SK-N-SH (cell line): Measurements from ENCODE around the gene FRMD8. TPM values are rescaled to one million over a fixed set of nuclear protein-coding genes. Genes with fewer than 3 reads are reported as not detected.

Experiments used
- CTCF ChIA-PET: fragments of 300-600, 350-600 bp; formaldehyde crosslinking; extraction: SDS; loops from one replicate; lab custom pipeline; 2021; lab: Yijun Ruan, JAX
- POLR2A ChIA-PET: fragments of 350-600 bp; sonication (Branson Sonifier 250); formaldehyde crosslinking; extraction: SDS; loops from one replicate; lab custom pipeline; 2020; ENCODE audit warnings: antibody characterized with exemption, inconsistent platforms; lab: Yijun Ruan, JAX
- DNase-seq: peaks from one replicate; pipeline ENCODE4 v3.0.0; 2012
- H2AFZ ChIP-seq: fragments of 200-600 bp; sonication (generic); 2 replicates; pipeline ENCODE4 v1.8.1; 2016; ENCODE audit warnings: antibody characterized with exemption, mild to moderate bottlenecking, low read depth
- H3F3A ChIP-seq: fragments of 200-600 bp; sonication (generic); replicated peaks from 2 replicates; pipeline ENCODE3; 2016; ENCODE audit warnings: antibody characterized with exemption, mild to moderate bottlenecking; ENCODE audit not compliant: insufficient read depth
- H3K27ac ChIP-seq, 2 experiments: fragments of 200-500 bp in 1 of 2; fragments of 200-600 bp in 1 of 2; sonication (Bioruptor generic) in 1 of 2; sonication (generic), shearing (Covaris generic) in 1 of 2; 2 replicates each; pipeline versions ENCODE4 v1.5.1 to v1.6.1; 2014 to 2016; ENCODE audit warnings: low read depth in 2 of 2, inconsistent platforms in 1 of 2, low read length in 1 of 2, mild to moderate bottlenecking in 1 of 2, mixed read lengths in 1 of 2
- H3K27me3 ChIP-seq: fragments of 200-600 bp; sonication (generic), shearing (Covaris generic); 2 replicates; pipeline ENCODE4 v1.6.1; 2016; ENCODE audit warnings: mixed run types; ENCODE audit not compliant: insufficient read depth
- H3K36me3 ChIP-seq, 2 experiments: fragments of 200-500 bp in 1 of 2; fragments of 200-600 bp in 1 of 2; sonication (Bioruptor generic) in 1 of 2; sonication (generic) in 1 of 2; replicated peaks in 1 of 2; 2 replicates each; pipeline versions ENCODE3 to v1.5.1; 2014 to 2016; ENCODE audit warnings: low read length in 1 of 2, mild to moderate bottlenecking in 1 of 2; ENCODE audit not compliant: insufficient read depth in 2 of 2, control insufficient read depth in 1 of 2
- H3K4me1 ChIP-seq, 2 experiments: fragments of 200-500 bp in 1 of 2; fragments of 200-600 bp in 1 of 2; sonication (Bioruptor generic) in 1 of 2; sonication (generic), shearing (Covaris generic) in 1 of 2; 2 replicates each; pipeline versions ENCODE4 v1.5.1 to v1.6.1; 2014 to 2016; ENCODE audit warnings: low read depth in 1 of 2, low read length in 1 of 2, mixed run types in 1 of 2; ENCODE audit not compliant: insufficient read depth in 2 of 2, control insufficient read depth in 1 of 2
- H3K4me2 ChIP-seq: fragments of 200-600 bp; sonication (generic), shearing (Covaris generic); 2 replicates; pipeline ENCODE4 v1.6.1; 2017; ENCODE audit warnings: mixed run types
- H3K4me3 ChIP-seq, 2 experiments: fragments of 200-500 bp in 1 of 2; fragments of 200-600 bp in 1 of 2; sonication (Bioruptor generic) in 1 of 2; sonication (generic), shearing (Covaris generic) in 1 of 2; 2 replicates each; pipeline versions ENCODE4 v1.5.1 to v1.8.1; 2014 to 2016; ENCODE audit warnings: low read depth in 2 of 2, inconsistent platforms in 1 of 2, low read length in 1 of 2, mild to moderate bottlenecking in 1 of 2, mixed read lengths in 1 of 2, moderate library complexity in 1 of 2
- H3K79me2 ChIP-seq: fragments of 200-600 bp; sonication (generic); 2 replicates; pipeline ENCODE4 v1.8.1; 2017; ENCODE audit warnings: mild to moderate bottlenecking; ENCODE audit not compliant: insufficient read depth
- H3K9ac ChIP-seq: fragments of 200-600 bp; sonication (generic); 2 replicates; pipeline ENCODE4 v1.6.1; 2017; ENCODE audit warnings: mixed run types
- H3K9me2 ChIP-seq: fragments of 200-600 bp; sonication (generic); 2 replicates; pipeline ENCODE4 v1.6.1; 2017; ENCODE audit warnings: mixed run types
- H3K9me3 ChIP-seq: fragments of 200-600 bp; sonication (generic); 2 replicates; pipeline ENCODE4 v1.6.1; 2017; ENCODE audit warnings: mixed run types, mild to moderate bottlenecking, moderate library complexity
- H4K20me1 ChIP-seq: fragments of 200-600 bp; sonication (generic); 2 replicates; pipeline ENCODE4 v1.6.1; 2017; ENCODE audit warnings: mild to moderate bottlenecking, mixed run types; ENCODE audit not compliant: insufficient read depth
- CHD2 ChIP-seq: fragments of 150-350 bp; IDR thresholded peaks from 2 replicates; pipeline ENCODE4 v1.6.1; 2018; ENCODE audit warnings: low read length; ENCODE audit not compliant: partially characterized antibody
- ELF1 ChIP-seq: IDR thresholded peaks from 2 replicates; pipeline ENCODE4 v1.4.0; 2012
- EP300 ChIP-seq, 2 experiments: IDR thresholded peaks; 2 replicates each; pipeline versions ENCODE4 v1.4.0 to v1.6.1; 2012; ENCODE audit warnings: borderline replicate concordance in 1 of 2, low read depth in 1 of 2, low read length in 1 of 2
- FOXM1 ChIP-seq: IDR thresholded peaks from 2 replicates; pipeline ENCODE4 v1.4.0; 2012; ENCODE audit warnings: low read depth, mild to moderate bottlenecking
- GABPA ChIP-seq: IDR thresholded peaks from 2 replicates; pipeline ENCODE4 v1.4.0; 2012; ENCODE audit warnings: low read depth, mild to moderate bottlenecking
- GATA2 ChIP-seq: sonication (generic); formaldehyde crosslinking; IDR thresholded peaks from 2 replicates; pipeline ENCODE4 v1.5.0; 2020; ENCODE audit warnings: mild to moderate bottlenecking, missing genetic modification reagents
- JUND ChIP-seq: IDR thresholded peaks from 2 replicates; pipeline ENCODE4 v1.4.0; 2012
- NRF1 ChIP-seq: IDR thresholded peaks from 2 replicates; pipeline ENCODE4 v1.6.1; 2012; ENCODE audit warnings: low read depth, mild to moderate bottlenecking, low read length
- POLR2AphosphoS5 ChIP-seq: IDR thresholded peaks from 2 replicates; pipeline ENCODE4 v1.6.1; 2012; ENCODE audit warnings: low read depth, low read length
- REST ChIP-seq: IDR thresholded peaks from 2 replicates; pipeline ENCODE4 v1.6.1; 2012; ENCODE audit warnings: mild to moderate bottlenecking, low read depth, low read length, moderate library complexity
- SIN3A ChIP-seq: IDR thresholded peaks from 2 replicates; pipeline ENCODE4 v1.6.1; 2012; ENCODE audit warnings: low read depth, mild to moderate bottlenecking, low read length, moderate library complexity, borderline replicate concordance
- SMC3 ChIP-seq: IDR thresholded peaks from 2 replicates; pipeline ENCODE4 v1.6.1; 2012; ENCODE audit warnings: low read depth, low read length, improper control_type of control experiment
- TAF1 ChIP-seq: IDR thresholded peaks from 2 replicates; pipeline ENCODE4 v1.6.1; 2012; ENCODE audit warnings: low read depth, mild to moderate bottlenecking, low read length, moderate library complexity, borderline replicate concordance
- TEAD4 ChIP-seq: IDR thresholded peaks from 2 replicates; pipeline ENCODE4 v1.4.0; 2012; ENCODE audit warnings: mild to moderate bottlenecking, borderline replicate concordance; ENCODE audit not compliant: insufficient read depth
- USF2 ChIP-seq: fragments of 150-350 bp; IDR thresholded peaks from 2 replicates; pipeline ENCODE4 v1.6.1; 2017; ENCODE audit warnings: antibody characterized with exemption, low read length, low read depth, borderline replicate concordance
- YY1 ChIP-seq: IDR thresholded peaks from 2 replicates; pipeline ENCODE4 v1.4.0; 2012; ENCODE audit warnings: low read depth, mild to moderate bottlenecking
- ZBTB33 ChIP-seq: IDR thresholded peaks from 2 replicates; pipeline ENCODE4 v1.4.0; 2012; ENCODE audit warnings: low read depth, borderline replicate concordance
- WGBS: methylation state at CpG from one replicate; pipeline ENCODE4 v1.1.6; 2017; ENCODE audit warnings: low lambda C conversion rate; 5-methylcytosine and 5-hydroxymethylcytosine counted together
- polyA plus RNA-seq, 3 experiments: library from polyadenylated mRNA; depleted of rRNA; stranded (reverse); fragments of >200 nt; gene quantifications; 2 replicates each; pipeline ENCODE4 v1.2.3, GENCODE V29; 2012
- TF ChIP-seq, protein P1 (sequence below): IDR thresholded peaks from 2 replicates; pipeline ENCODE4; 2012
- TF ChIP-seq, protein P2 (sequence below): fragments of 200-600 bp; sonication (generic); IDR thresholded peaks from 2 replicates; pipeline ENCODE4 v1.6.1; 2017; ENCODE audit warnings: antibody characterized with exemption, mild to moderate bottlenecking, moderate library complexity

Gene FRMD8
- polyA plus RNA-seq, 1 of the 3 experiments (the other 2 are of a cell fraction) = 19.0 TPM

GRCh38 chr11:65428578-65429067, 42.2 kb downstream of the FRMD8 start:
- peaks cover 67 to 98% of the 10 kb centered on the region in 2 experiments for H3K36me3 ChIP-seq
- H3K4me3 ChIP-seq = peak overlapping the region; percentile 77 to 83
- CTCF ChIA-PET = interaction anchor here (2.5 kb wide), 1 partner anchor 12 kb away, joined by 11 read pairs; no protein-coding TSS in a partner anchor

More at GRCh38 chr11:65428578-65429067, 42.2 kb downstream of the FRMD8 start:
- Histone ChIP-seq H2AFZ (no peak overlapping the region), H3K4me1 (peaks cover 4 to 34% of the 10 kb centered on the region in 2 experiments; a peak in 2 of 4 replicates), H3K27ac (peak overlapping the region; percentile 100), H3K9ac (peak overlapping the region; percentile 98), H4K20me1 (peaks cover 100% of the 10 kb centered on the region), H3K27me3 (no peaks in the 10 kb centered on the region), H3K9me2 (no peaks in the 10 kb centered on the region), H3F3A (peaks cover 99% of the 10 kb centered on the region), H3K79me2 (peaks cover 100% of the 10 kb centered on the region), H3K9me3 (no peaks in the 10 kb centered on the region), H3K4me2 (peak overlapping the region; percentile 94)
- no peak for DNase-seq
- POLR2A ChIA-PET = interaction anchor here (1.9 to 17.2 kb wide), 2 partner anchors 10 to 70 kb away, joined by 11 to 1027 read pairs; partner anchors contain the start of gene MALAT1
- WGBS = 11% methylated on average over 5 of the region's 5 CpGs
- TF ChIP-seq POLR2AphosphoS5 = peak; percentile 91
- TF ChIP-seq REST = no peak
- TF ChIP-seq NRF1 = no peak
- TF ChIP-seq EP300 (IDR thresholded peaks at IDR 0.05; ENCODE audit: borderline replicate concordance in 1 of 2, low read depth in 1 of 2, low read length in 1 of 2) = no peak
- no peak for TF ChIP-seq YY1
- no peak for TF ChIP-seq SIN3A
- TF ChIP-seq ELF1 = no peak
- TF ChIP-seq GATA2 (CRISPR knock-in tag) = no peak
- TF ChIP-seq, protein P1, sequence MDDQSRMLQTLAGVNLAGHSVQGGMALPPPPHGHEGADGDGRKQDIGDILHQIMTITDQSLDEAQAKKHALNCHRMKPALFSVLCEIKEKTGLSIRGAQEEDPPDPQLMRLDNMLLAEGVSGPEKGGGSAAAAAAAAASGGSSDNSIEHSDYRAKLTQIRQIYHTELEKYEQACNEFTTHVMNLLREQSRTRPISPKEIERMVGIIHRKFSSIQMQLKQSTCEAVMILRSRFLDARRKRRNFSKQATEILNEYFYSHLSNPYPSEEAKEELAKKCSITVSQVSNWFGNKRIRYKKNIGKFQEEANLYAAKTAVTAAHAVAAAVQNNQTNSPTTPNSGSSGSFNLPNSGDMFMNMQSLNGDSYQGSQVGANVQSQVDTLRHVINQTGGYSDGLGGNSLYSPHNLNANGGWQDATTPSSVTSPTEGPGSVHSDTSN = no peak
- TF ChIP-seq, protein P2, sequence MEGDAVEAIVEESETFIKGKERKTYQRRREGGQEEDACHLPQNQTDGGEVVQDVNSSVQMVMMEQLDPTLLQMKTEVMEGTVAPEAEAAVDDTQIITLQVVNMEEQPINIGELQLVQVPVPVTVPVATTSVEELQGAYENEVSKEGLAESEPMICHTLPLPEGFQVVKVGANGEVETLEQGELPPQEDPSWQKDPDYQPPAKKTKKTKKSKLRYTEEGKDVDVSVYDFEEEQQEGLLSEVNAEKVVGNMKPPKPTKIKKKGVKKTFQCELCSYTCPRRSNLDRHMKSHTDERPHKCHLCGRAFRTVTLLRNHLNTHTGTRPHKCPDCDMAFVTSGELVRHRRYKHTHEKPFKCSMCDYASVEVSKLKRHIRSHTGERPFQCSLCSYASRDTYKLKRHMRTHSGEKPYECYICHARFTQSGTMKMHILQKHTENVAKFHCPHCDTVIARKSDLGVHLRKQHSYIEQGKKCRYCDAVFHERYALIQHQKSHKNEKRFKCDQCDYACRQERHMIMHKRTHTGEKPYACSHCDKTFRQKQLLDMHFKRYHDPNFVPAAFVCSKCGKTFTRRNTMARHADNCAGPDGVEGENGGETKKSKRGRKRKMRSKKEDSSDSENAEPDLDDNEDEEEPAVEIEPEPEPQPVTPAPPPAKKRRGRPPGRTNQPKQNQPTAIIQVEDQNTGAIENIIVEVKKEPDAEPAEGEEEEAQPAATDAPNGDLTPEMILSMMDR = no peak
- TF ChIP-seq CHD2 = peak; percentile 14
- TF ChIP-seq GABPA = no peak
- TF ChIP-seq TEAD4 = no peak
- TF ChIP-seq SMC3 = no peak
- TF ChIP-seq TAF1 = no peak; the same call in 1 of the 2 replicates
- TF ChIP-seq FOXM1 = no peak
- no peak for TF ChIP-seq USF2
- no peak; the same call in none of the 2 replicates for TF ChIP-seq JUND
- TF ChIP-seq ZBTB33 = peak; percentile 34; the same call in 1 of the 2 replicates
